Suppressor macrophage treated with lipopolysaccharide for 1 hour (primary cell): ENCODE measurements around the gene TMEM239.
"Not testable (repeated sequence)": the region's sequence is repeated elsewhere in the genome, so short reads cannot be mapped to it uniquely, and the experiment has no call there.

Experiments
- DNase-seq, 3 donors: peaks; one replicate each; pipeline ENCODE4 v3.0.0-alpha.2; 2020 to 2022

Gene TMEM239

DNA sequence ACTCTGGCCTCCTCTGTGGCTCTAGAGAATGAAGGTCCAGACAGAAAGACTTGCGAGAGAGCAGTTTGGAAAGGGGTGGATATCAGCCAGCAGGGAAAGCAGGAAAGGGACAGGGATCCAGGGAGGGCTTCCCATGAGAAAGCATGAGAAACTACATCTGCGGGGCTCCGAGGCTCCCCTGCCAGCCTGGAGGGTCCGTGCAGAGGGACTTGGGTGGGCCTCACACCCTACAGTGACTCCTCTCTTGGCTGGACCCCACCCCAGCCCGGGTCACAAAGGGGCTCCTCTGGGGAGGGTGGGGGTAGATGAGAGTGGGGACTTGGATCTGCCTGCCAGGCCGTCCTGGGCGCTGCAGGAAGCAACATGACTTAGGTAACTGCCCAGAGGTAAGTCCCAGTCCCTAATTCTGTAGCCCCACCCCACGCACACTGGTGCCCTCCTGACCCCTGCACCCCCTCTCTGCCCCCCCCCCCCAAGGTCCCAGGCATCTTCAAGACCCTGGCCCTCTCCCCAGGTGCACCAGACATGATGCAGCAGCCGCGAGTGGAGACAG, at the start of gene TMEM239:
TSS of gene TMEM239 (plus strand) at position 335 of the 553 bp plus-strand sequence. CDS start at position 526, 191 bp downstream.
- no peak for DNase-seq

DNA sequence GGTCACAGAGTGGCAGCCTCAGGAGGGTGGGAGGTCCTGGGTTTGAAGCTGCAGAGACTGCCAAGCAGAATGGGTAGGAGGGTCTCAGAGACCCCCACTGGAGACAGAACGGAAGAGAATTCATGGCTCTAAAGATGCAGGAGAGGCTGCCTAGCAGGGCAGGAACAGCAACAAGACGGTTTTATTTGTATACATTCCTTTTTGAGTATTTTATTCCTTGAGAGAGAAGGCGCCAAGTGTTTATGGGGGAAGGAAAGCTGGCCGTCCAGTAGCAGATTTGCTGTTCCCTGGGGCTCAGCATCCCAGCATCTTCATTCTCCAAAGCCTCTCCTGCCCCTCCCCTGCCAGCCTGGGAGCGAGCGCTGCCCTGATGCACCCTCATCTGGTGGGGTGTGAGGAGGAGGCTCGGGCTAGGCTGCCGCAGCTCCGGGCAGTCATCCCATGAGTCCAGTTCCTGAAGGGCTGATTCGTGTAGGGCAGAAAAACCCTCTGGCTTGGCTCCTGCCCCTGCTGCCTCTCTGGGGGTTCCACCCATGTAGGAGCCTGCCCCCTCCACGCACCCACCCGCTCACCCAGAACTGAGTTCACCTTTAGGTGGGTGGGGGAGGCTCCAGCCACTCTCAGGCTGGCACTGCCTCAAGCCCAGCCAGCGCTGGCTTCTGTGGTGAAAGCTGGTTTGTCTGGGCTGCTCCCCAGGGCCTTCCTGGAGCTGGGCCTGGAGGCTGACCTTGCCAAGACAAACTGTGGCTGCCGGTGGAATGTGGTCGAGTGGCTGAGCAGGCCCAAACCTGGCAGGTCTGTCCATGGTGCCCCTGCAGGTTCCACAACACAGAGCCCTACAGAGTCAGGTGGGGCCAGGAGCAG, 48.2 kb upstream of the TMEM239 start:
- DNase-seq = no peak

DNA sequence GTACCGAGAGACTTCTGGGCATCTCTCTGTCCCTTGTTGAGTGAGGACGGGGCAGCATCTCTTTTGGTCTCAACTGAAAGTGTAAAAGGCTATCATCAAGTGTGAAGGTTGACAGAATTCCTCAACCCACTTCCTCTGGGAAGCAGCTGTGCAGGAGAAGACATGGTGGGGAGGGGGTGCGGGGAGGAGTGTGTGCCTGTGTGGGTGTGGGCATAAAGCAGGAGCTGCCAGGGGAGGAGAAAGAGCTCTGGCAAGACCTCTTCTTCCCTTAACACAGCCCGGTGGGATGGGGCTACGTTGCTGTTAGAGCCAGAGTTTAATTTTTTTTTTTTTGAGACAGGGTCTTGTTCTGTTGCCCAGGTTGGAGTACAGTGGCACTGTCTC, 47.5 kb upstream of the TMEM239 start:
- no peak for DNase-seq

DNA sequence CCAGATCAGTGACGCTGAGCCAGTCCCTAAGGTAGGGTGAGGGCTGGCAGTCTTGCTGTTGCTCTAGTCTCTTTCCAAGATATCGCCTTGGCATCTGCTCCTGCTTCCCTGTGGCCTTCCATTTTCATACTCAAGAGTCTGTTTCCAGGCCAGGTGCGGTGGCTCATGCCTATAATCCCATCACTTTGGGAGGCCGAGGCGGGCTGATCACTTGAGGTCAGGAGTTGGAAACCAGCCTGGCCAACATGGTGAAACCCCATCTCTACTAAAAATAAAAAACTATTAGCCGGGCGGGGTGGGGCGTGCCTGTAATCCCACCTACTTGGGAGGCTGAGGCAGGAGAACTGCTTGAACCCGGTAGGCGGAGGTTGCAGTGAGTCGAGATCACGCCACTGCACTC, 46.1 kb upstream of the TMEM239 start:
- DNase-seq = not testable (repeated sequence)

DNA sequence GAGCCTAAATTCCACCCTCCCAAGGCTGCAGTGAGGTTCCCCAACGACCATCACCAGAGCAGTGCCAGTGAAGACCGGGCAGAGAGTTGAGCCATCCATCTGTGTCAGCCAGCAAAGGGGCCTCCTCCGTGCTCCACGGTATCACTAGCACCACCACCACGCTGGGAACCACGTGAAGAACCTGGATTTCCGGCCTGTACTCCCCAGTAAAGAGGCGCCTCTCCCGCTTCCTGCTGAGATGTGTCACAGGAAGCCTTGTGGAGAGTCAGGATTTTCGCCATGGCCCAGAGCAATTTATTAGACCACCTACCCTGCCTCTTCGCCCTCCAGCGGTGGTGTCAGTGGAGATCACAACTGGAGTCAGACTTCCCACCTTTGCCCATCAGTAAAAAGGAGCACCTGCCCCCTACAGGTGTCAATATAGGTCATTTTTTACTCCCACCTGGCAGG, 44.5 kb upstream of the TMEM239 start:
- DNase-seq = peak; percentile 21 to 29 (median 24)

DNA sequence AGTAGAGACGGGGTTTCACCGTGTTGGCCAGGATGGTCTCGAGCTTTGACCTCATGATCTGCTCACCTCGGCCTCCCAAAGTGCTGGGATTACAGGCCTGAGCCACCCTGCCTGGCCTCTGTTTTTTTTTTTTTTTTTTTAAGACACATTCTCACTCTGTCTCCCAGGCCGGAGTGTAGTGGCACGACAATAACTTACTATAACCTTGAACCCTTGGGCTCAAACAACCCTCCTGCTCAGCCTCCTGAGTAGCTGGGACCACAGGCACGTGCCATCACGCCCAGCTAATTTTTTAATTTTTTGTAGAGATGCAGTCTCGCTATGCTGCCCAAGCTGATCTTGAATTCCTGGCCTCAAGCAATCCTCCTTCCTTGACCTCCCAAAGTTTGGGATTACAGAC, 42.4 kb upstream of the TMEM239 start:
- DNase-seq = no peak

DNA sequence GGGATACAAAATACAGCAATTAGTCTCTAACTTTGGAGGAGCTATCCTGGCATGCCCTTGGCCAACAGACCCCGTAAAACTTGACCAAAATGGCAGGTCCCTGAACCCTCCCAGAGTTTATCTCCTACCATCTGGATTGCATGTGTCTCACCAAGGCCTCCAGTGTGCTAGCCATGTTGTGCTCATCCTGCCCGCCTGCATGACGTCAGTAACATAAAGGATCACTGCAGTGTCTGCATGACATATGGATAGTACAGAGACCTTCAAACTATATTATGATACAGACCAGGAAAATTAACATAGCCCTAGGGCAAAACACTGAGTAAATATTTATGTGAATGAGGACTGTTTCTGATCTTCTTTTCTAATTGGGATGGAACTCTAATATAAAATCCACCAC, 41.0 kb upstream of the TMEM239 start:
- no peak for DNase-seq

DNA sequence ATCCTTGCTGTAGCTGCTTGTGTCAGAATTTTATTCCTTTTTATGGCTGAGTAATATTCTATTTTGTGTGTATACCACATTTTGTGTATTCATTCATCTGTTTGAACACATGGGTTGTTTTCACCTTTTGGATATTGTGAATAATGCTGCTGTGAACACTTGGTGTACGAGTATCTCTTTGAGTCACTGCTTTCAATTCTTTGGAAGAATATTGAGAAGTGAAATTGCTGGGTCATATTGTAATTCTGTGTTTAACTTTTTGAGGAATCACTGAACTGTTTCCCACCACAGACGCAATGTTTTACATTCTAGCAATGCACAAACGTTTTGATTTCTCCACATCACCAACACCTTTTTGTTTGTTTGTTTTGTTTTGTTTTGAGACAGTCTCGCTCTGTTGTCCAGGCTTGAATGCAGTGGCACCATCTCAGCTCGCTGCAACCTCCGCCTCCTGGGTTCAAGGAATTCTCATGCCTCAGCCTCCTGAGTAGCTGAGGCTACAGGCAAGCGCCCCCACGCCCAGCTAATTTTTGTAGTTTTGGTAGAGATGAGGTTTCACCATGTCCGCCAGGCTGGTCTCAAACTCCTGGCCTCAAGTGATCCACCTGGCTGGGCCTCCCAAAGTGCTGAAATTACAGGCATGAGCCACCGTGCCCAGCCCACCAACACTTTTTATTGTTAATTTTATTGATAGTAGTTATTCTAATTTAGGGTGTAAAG, 37.4 kb upstream of the TMEM239 start:
- no peak for DNase-seq

DNA sequence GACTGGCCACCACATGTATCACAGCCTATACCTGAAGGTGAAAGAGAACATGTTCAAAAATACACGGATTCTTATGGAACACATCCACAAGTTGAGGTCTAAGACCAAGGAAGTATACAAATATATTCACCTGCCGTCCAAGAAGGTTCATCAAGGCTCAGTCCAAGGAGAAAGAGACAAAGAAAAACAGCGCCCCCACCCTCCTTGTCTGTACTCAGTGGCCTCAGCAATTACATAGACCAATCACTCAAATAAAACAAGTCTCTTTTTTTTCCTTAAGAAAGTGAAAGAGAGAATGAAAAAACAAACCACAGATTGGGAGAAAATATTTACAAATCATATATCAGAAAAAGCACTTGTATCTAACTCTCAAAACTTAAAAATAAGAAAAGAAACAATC, 35.2 kb upstream of the TMEM239 start:
- DNase-seq = no peak

DNA sequence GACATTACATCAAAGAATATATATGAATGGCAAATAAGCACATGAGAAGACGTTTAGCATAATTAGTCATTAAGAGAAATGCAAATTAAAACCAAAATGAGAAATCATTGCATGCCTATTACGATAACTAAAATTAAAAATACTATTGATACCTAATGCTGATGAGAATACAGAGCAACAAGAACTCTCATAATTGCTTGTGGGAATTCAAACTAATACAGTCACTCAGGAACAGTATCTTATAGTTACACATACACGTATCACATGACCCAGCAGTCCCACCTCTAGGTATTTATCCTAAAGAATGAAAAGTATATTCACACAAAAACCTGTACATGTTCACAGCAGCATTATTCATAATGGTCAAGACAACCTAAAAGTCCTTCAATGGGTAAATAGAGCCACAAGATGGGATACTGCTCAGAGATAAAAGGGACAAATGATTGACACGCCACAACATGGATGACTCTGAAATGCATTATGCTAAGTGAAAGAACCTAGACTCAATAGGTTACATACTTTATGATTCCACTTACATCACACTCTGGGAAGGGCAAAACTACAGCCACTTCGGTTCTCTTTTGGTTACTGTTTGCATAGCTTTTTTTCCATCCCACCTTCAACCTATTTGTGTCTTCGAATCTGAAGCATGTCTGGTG, 32.1 kb upstream of the TMEM239 start:
- no peak for DNase-seq

DNA sequence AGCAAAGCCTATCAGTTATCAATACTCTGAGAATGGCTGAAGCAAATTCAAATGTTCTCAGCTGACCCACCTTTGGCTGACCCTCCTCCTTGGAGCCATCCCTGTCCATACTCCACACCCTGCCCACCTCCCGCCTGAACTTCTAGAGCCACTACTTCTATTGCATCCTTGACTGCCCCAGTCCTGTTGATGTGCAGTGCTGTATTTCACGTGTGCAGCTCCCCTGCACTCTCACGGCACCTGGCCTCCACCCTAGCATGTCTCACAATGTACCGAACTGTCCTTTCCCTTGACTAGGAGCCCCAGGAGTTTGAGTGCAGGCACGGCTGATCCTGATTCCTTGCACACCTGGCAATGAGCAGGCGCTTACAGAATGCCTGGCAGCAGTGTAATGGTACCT, 22.7 kb upstream of the TMEM239 start:
- no peak for DNase-seq

DNA sequence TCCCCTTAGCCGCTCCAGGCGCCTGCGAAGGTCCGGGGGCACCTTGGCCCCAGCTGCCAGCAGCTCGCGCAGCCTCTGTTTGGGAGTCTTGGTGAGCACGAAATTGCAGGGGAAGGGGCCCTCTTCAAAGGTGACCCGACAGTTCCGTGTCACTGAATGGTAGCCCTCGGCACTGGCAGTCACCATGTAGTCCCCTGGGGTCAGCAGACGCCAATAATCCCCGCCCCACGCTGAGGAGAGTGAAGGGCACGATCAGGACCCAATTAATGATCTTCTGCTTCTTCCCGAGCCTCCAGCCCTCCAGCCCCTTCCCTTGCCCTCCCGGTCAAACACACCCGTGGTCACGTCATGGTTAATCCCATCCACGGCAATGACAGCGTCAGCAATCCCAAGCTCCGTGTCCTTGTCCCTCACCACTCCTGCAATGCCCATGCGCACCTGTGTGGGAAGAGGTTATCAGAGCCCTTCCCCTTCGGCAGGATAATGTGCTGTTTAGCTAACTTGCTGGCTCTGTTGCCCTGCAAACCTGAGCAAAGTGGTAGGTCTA, 21.9 kb upstream of the TMEM239 start:
- no peak for DNase-seq

DNA sequence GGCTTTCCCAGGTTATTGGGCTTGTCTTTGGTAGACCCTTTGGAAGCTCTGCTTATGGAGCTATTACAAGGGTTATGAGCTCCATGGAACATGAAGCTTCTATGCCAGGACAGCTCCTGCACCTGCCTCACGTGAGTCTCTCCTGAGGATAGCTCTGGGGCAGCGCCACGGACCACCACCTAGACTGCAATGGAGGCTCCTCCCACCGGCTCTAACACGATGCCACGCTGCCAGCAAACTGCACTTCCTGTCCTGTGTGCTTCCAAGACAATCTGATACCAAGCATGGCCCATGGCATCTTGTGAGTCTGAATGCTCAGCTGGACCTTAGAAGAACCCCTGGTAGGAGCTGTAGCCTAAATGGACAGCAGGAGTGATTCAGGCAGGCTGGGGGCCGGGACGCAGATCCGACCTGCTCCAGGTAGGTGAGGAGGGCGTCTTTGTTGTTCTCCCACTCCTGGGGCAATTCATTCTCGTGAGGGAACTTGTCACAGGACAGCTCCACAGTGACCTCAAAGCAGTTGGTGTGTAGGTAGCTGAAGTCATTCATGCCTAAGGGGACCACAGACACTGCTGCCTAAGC, 21.2 kb upstream of the TMEM239 start:
- no peak for DNase-seq

DNA sequence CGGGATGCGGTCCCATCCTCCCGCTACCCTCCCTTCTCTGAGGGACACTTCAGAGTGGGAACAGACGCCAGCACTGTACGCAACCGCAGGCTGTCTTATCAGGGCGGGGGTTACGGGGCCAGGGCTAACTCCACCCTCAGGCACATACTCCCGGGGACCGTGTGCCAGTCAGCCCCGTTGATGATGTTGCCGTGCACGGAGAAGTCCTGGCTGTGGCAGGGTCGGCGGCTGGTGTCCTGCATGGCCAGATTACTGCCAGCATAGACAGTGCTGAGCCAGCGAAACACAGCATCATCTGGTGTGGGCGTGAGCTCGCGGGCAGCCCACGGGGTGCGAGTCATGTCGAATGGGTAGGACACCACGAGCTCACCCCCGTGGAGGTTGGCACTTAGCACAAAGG, 20.7 kb upstream of the TMEM239 start:
- peak; percentile 32 to 36 (median 34) for DNase-seq

DNA sequence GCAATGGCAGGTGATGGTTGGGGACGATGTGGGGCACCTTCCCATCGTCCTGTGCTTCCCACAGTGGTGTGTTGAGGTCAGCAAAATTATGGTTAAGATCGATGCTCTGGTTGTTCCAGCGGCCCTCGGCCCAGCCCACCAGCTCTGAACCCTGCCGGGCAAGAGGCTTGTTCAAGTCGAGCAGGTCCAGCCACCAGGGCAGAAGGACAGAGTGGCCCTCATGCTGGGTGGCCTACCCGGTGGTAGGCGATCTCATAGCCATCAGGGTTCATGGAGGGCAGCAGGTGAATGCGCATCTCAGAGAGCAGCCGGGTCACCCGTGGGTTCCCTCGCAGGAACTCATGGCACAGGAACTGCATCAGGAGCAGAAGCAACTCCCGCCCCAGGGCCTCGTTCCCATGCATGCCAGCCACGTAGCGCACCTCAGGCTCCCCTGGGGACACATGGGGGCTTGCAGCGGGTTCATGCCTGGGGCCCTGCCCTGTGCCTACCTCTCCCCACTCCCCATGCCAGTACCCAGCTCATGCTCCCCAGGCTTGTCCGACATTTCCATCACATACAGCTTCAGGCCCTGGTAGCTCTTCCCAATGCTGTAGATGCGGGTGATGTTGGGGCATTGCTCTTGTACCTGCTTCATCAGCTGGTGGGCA, 20.0 kb upstream of the TMEM239 start:
- DNase-seq = no peak

DNA sequence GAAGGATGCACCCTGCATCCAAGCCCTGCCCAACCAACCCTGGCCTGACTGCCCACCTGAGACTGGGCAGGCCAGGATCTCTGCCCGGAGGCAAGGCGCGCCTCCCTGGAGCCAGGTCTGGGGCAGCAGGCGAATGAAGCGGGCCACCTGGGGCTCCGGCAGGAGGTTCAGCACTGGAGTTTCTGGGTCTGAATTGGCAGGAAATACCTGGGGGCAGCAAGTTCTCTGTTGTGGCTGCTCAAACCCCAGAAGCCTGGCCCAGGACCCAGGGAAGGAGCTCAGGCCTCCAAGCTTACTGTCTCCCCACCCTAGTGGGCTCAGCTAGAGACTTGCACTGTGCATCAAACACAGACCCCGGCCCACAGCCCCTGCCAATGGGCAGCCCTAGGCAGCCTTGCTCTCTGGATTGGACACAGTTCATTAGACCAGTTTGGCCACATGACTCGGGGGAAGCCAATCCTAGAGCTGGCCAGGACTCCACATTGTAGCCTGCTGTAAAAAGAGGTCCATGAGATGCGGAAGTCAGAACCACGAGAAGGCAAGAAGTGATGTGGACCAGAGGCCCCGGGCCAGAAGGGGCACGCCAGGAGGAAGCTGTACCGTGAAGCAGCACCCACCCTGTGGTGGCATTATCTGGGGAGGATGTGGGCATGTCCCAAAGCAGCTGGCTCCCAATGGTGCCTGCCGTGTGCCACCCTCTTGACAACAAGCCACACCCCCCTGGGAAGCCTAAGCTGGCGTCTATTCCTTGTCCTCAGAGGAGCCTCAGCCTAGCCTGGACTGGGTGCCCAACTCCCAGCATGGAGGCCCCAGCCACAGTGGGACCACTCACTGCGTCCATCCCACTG, 18.8 kb upstream of the TMEM239 start:
- peak in 2 of 3 donors; percentile 29 to 31 for DNase-seq

DNA sequence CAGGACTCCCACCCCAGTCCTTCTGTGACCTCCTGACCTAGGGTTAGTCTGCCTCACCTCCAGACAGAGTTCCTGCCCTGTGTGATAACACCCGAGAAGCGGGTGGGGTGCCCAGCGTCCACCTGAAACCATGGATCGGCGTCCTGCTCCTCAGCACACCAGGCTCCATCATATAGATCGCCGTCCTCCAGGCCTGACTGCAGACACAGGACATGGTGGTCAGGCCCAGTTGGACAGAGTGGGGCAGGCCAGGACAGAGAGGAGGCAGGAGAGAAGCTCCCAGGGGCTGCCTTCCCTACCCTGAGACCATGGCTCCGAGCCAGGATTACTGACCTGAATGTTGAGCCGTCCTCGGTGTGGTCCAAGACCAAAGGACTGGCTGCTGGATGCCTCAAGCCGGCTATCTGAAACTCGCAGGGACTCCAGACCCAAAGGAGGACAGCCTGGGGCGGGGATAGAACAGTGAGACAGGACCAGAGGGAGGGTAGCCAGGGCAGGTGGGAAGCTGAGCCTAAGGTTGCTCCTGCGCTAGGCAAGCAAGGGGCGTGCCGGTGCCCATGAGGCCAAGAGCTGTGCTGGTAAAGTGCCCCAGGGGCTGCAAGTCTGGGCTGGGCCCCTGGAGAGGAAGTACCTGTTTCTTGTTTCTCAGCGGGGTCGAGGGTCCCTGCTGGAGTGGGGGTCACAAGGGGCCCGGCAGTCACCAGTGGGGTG, 17.9 kb upstream of the TMEM239 start:
- no peak for DNase-seq

DNA sequence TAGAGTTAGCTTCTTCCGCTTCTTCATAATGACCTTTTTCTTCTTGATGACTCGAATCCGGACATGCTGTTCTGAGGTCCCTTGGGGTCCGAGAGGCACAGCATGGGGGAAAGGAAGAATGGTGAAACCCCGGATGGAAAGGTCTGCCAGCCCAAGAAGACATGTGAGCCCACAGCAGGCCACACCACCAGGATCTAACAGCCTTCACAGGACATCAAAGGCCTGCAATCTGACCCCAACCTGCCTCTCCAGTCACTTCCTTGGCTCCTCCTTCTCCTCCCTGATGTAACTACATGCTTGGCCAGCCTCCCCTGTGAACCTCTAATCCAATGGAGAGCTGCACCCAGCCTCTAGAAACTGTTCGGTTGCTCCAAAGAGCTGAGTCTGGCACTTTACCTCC, 17.4 kb upstream of the TMEM239 start:
- no peak for DNase-seq

DNA sequence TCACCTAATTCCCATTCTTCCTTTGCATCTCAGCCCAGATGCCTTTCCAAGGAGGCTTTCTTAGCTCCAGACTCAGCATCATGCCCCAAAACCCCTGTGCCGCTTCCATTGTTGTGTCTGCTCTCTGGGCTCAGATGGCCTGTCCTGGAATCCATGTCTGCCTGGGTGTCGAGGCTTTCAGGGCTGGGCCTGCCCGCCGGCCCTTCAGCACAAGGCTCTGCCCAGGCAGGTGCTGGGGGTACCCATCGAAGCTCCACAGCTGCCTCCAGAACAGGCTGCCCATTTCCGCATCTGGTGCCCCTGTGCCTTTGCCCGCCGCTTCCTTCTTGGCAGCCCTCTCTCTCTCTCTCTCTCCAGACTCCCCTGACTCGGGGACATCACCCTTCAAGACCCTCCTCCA, 16.9 kb upstream of the TMEM239 start:
- DNase-seq = no peak
